ENCODE measurements around the gene SLC4A2.

The SLC4A2 gene

DNA sequence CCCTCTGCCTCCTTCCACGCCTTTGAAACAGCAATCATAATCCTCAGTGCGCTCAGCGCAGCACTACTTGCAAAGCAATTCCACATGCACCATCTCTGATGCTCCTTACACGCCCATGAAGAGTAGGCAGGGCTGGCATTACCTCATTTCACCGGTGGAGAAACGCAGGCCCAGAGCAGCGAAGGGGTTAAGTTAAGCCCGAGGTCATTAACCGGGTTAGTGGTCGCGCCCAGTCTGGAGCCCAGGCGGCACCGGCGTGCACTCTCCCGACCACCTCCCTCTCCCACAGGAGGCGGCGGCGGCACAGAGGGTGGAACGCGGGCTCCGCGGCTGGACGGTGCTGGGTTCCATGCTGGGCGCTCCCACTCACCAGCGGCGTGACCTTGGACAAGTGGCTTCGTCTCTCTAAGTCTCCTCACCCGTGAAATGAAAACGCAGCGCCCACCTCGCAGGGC, 20.7 kb downstream of the SLC4A2 start:
- no peak for DNase-seq (ENCODE audit: insufficient read length, low spot score)
- FAIRE-seq = no peak
- no peak for TF ChIP-seq CTCF (IDR thresholded peaks at IDR 0.05; ENCODE audit: insufficient read depth, missing control alignments)

GRCh38 chr7:151080522-151081169, 21.3 kb downstream of the SLC4A2 start, which contains the start of gene FASTK:
TSS of gene FASTK (minus strand) at chr7:151080809. CDS start at chr7:151080766, 43 bp downstream.
- peak; percentile 94 for DNase-seq (ENCODE audit: insufficient read length, low spot score)
- FAIRE-seq = no peak
- TF ChIP-seq CTCF (IDR thresholded peaks at IDR 0.05; ENCODE audit: insufficient read depth, missing control alignments) = no peak

GRCh38 chr7:151081170-151082101, 22.0 kb downstream of the SLC4A2 start:
- FAIRE-seq = no peak
- no peak for TF ChIP-seq CTCF (IDR thresholded peaks at IDR 0.05; ENCODE audit: insufficient read depth, missing control alignments)
- DNase-seq (ENCODE audit: insufficient read length, low spot score) = no peak

DNA sequence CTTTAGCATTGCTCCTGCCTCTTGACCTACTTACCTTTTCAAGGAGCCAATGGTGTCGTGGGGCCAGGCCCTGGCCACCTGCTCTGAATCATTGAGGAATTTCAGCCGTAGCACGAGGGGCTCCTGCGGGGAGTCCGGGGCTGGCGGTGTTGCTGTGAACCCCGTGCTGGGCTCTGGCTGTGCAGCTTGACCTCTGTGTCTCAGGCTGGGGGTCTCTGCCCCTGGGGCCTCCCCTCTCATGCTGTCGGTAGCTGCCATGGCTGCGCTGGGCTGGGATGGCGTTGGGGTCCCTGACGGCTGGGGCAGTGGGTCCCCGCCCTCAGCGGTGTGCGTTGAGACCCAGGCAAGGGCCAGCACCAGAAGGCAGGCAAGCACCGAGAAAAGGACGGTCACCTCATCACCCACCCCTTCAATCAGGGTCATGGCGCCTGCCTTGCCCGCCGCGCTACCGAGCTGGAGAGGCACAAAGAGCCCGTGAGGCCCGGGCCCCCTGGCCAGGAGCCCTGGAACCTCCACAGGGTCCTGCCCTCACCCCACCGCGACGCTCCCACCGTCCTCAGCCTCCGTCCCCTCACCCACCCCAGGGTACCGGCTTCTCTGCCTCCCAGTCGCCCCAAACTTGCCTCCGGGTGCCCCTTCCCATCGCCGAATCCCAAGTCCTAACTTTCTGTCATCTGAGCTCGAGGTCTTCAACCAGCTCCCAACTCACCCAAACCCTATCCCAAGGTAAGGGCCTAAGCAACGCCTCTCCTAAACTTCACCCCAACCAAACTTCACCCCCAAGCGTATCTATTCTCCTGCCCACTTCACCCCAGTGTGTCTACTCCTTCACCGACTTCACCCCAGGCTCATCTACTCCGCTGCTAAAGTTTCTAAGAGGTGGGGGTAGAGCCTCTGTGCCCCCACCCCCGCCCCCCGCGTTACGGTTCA, 23.0 kb downstream of the SLC4A2 start:
- FAIRE-seq = no peak
- TF ChIP-seq CTCF (IDR thresholded peaks at IDR 0.05; ENCODE audit: insufficient read depth, missing control alignments) = no peak
- DNase-seq (ENCODE audit: insufficient read length, low spot score) = no peak

DNA sequence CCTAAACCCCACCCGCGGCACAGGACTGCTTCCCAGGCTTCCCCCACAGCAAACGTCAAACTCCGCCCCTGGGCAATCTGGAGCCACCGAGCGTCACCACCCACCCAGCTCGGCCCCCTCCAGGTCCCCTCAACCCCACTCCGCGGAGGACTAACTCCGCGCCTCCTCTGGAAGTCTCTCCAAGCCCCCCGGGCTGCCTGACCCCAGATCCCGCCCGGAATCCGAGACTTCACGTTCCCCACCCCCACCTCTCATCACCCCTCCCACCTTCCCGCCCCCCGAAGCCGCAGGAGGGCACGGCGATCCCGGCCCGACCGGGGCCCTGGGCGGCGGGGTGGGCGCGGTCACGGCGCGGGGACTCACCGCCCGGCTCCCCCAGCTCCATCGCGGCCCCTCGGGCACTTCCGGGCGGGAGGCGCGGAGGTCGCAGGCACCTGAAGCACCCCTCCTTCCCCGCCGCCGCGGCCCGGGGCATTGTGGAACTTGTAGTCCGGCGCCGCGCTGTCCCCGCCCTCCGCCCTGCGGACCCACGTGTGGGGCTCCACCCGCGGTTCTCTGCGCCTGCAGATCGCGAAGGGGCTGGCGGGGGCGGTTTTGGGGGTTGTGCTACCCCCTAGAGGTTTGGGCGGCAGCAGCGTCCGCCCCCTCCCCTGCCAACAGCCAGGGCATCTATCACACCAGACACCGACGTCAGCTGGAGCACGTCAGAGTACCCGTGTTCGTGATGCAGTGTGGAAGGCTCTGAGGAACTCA, 23.9 kb downstream of the SLC4A2 start, which contains the start of gene TMUB1:
TMUB1 (minus strand) TSS at position 423 of the 753 bp plus-strand sequence. CDS start 930 bp downstream, outside the sequence.
- FAIRE-seq (no peak), DNase-seq (ENCODE audit: insufficient read length, low spot score) (peak; percentile 83)
- TF ChIP-seq CTCF (IDR thresholded peaks at IDR 0.05; ENCODE audit: insufficient read depth, missing control alignments) = no peak

DNA sequence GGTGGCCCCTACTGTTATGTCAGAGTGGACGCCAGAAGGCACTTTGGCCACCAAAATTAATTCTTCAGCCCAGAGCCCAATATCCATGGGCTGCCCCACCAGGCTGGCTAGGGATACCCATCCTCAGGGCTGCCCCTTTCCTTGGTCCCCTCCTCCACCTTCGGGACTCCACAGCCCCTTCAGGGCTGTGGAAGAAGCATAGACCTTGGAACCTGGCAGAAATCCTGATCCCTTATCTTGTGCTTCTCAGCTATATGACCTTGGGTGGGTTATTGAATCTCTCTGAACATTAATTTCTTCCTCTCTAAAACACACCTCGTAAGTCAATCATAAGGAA, 24.4 kb downstream of the SLC4A2 start:
- DNase-seq (ENCODE audit: insufficient read length, low spot score) (no peak), FAIRE-seq (no peak)
- no peak for TF ChIP-seq CTCF (IDR thresholded peaks at IDR 0.05; ENCODE audit: insufficient read depth, missing control alignments)

Data from D721Med (cell line).